ENCODE results near the gene HHIPL1.

- TF ChIP-seq EZH2 (IDR thresholded peaks at IDR 0.05) (no peak), CTCF (IDR thresholded peaks at IDR 0.05) (no peak)
Observed at GRCh38 chr14:99602054-99602787, 42.7 kb upstream of the HHIPL1 start.
